Measurements from ENCODE around the gene STT3B.

GRCh38 chr3:31488475-31489017, 44.2 kb upstream of the STT3B start:
- TF ChIP-seq POLR2A (IDR thresholded peaks at IDR 0.05; ENCODE audit: low read depth, low read length) (no peak), POLR2AphosphoS5 (IDR thresholded peaks at IDR 0.05; ENCODE audit: low read depth, low read length) (no peak), TAF1 (IDR thresholded peaks at IDR 0.05; ENCODE audit: low read depth, low read length) (no peak), SPI1 (IDR thresholded peaks at IDR 0.05; ENCODE audit: low read depth, low read length) (peak; percentile 38; the same call in 1 of the 2 replicates), POU2F2 (IDR thresholded peaks at IDR 0.05; ENCODE audit: low read depth, low read length) (no peak)

Data from GM12891 (cell line).